GM06990 (cell line): ENCODE measurements around the gene MAPRE2.

Experiments
- DNase-seq: peaks from one replicate; pipeline ENCODE4 v3.0.0-alpha.2; 2011; ENCODE audit not compliant: insufficient read length; ENCODE audit errors: extremely low read depth
- H3K27me3 ChIP-seq: replicated peaks from 2 replicates; pipeline ENCODE4 v1.6.0; 2011; ENCODE audit warnings: low read length; ENCODE audit not compliant: control insufficient read depth, insufficient read depth
- H3K36me3 ChIP-seq: 2 replicates; pipeline ENCODE4 v1.5.1; 2011; ENCODE audit warnings: low read length; ENCODE audit not compliant: control insufficient read depth, insufficient read depth
- H3K4me3 ChIP-seq: replicated peaks from 2 replicates; pipeline ENCODE4 v1.5.1; 2011; ENCODE audit warnings: low read depth, mild to moderate bottlenecking, control low read depth, low read length
- TF ChIP-seq, protein P1 (sequence below): IDR thresholded peaks from 2 replicates; pipeline ENCODE4 v1.5.1; 2011; ENCODE audit warnings: low read length, control low read depth, mild to moderate bottlenecking, inconsistent platforms; ENCODE audit not compliant: insufficient read depth, poor library complexity, severe bottlenecking

Gene MAPRE2

GRCh38 chr18:35054401-35054800 is 13.2 kb downstream of the MAPRE2 start:
- TF ChIP-seq, protein P1, sequence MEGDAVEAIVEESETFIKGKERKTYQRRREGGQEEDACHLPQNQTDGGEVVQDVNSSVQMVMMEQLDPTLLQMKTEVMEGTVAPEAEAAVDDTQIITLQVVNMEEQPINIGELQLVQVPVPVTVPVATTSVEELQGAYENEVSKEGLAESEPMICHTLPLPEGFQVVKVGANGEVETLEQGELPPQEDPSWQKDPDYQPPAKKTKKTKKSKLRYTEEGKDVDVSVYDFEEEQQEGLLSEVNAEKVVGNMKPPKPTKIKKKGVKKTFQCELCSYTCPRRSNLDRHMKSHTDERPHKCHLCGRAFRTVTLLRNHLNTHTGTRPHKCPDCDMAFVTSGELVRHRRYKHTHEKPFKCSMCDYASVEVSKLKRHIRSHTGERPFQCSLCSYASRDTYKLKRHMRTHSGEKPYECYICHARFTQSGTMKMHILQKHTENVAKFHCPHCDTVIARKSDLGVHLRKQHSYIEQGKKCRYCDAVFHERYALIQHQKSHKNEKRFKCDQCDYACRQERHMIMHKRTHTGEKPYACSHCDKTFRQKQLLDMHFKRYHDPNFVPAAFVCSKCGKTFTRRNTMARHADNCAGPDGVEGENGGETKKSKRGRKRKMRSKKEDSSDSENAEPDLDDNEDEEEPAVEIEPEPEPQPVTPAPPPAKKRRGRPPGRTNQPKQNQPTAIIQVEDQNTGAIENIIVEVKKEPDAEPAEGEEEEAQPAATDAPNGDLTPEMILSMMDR, result no peak
- H3K27me3 ChIP-seq, result no peaks in the 10 kb centered on the region
- H3K4me3 ChIP-seq, result no peak overlapping the region
- no peaks in the 10 kb centered on the region for H3K36me3 ChIP-seq
- no peak for DNase-seq

DNA sequence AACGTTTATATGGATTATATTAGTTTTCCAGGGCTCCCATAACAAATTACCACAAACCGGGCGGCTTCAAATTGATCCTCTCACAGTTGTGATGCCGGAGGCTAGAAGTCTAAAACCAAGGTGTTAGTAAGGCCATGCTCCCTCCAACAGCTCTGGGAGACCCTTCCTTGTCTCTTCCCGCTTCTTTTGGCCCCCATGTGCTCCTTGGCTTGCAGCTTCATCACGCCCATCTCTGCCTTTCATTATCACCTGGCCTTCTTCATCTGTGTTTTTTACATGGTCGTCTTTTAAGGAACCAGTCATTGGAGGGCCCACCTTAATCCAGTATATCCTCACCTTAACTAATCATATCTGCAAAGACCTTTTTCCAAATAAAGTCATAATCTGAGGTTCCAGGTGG is 13.9 kb downstream of the MAPRE2 start:
- TF ChIP-seq, protein P1, result no peak
- H3K27me3 ChIP-seq, result no peaks in the 10 kb centered on the region
- no peaks in the 10 kb centered on the region for H3K36me3 ChIP-seq
- no peak overlapping the region for H3K4me3 ChIP-seq
- no peak for DNase-seq

DNA sequence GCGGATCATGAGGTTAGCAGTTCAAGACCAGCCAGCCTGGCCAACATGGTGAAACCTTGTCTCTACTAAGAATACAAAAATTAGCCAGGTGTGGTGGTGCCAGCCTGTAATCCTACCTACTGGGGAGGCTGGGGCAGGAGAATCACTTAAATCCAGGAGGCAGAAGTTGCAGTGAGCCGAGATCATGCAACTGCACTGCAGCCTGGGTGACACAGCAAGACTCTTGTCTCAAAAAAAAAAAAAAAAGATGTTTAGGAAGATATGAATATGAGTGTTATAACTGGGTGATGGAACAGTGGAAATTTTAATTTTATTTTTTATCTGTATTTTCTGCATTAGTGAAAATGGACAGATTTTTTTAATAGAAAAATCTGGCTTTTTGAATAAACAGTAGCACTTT is 14.5 kb downstream of the MAPRE2 start:
- Histone ChIP-seq H3K27me3 (no peaks in the 10 kb centered on the region), H3K4me3 (no peak overlapping the region), H3K36me3 (no peaks in the 10 kb centered on the region)
- TF ChIP-seq, protein P1, result no peak
- DNase-seq, result no peak

- no peaks in the 10 kb centered on the region for H3K27me3 ChIP-seq
- no peaks in the 10 kb centered on the region for H3K36me3 ChIP-seq
- TF ChIP-seq, protein P1, result no peak
- no peak for DNase-seq
- H3K4me3 ChIP-seq, result no peak overlapping the region
Observed at GRCh38 chr18:35059280-35059927, 18.2 kb downstream of the MAPRE2 start.

- DNase-seq, result no peak
Observed at GRCh38 chr18:35060122-35060815, 19.1 kb downstream of the MAPRE2 start.

More at GRCh38 chr18:35060122-35060815, 19.1 kb downstream of the MAPRE2 start:
- no peak overlapping the region for H3K4me3 ChIP-seq
- no peaks in the 10 kb centered on the region for H3K27me3 ChIP-seq
- H3K36me3 ChIP-seq, result no peaks in the 10 kb centered on the region
- TF ChIP-seq, protein P1, result no peak
